ENCODE results near the gene JMJD1C. TPM values are rescaled to one million over a fixed set of nuclear protein-coding genes. Genes with fewer than 3 reads are reported as not detected.
"Not testable (repeated sequence)": the region's sequence is repeated elsewhere in the genome, so short reads cannot be mapped to it uniquely, and the experiment has no call there.

JMJD1C gene
- total RNA-seq, 1 experiment from 2014 or later, result 66.0 TPM

- no peak for DNase-seq (ENCODE audit: extremely low read depth, low read depth)
Measured at GRCh38 chr10:63199716-63200115, 266.1 kb downstream of the JMJD1C start.

DNA sequence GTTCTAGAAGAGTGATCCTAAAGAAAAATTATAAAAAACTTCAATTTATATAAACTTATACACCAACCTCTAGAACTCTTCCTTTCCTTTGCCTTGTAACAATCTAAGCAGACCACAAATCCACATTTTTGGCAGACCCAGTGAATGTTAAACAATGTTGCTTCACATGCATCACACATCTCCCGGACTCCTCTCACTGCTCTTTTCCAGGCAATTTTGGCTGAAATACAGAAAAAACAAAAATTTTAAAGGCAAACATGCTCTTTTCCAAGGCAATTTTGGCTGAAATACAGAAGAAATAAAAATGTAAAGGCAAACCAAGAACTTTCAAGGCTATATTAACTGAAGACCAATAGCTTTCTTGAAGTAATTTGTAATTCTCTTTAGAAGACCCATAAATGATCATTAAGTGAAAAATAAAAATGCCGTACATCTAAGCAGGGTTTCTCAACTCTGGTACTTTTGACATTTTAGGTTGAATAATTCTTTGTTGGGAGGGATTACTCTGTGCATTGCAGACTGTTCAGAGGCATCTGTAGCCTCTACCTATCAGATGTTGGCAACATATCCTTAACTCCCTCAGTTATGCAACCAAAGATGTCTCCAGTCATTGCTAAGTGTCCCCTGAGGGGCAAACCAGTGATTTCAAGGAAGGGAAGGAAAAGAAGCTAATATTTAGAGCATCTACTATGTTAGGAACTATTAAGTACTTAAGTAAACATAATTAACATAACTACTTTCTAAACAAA lies 268.3 kb downstream of the JMJD1C start:
- no peak for DNase-seq (ENCODE audit: extremely low read depth, low read depth)

GRCh38 chr10:63192826-63193225 lies 273.0 kb downstream of the JMJD1C start:
- no peak for DNase-seq (ENCODE audit: extremely low read depth, low read depth)

DNA sequence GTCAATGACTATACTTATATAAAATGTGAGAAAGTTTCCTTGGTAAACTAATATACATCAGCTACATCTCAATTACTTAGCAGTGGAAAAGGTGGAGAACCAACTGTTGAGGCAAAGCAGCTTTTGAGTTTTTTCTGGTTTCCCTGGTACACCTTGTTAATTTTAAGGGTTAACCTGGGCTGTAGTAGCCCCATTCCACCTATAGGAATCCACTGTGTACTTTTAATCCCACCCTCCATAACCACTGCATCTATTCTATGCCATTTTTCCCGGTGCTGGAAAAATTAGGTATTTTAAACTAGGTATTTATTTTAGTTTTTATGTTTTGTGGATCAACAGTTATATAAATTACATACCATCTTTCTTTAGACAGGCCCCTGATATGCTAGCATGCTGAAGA lies 290.2 kb downstream of the JMJD1C start:
- DNase-seq (ENCODE audit: extremely low read depth, low read depth), result no peak

GRCh38 chr10:63173468-63174232 lies 292.1 kb downstream of the JMJD1C start:
- no peak for DNase-seq (ENCODE audit: extremely low read depth, low read depth)

- no peak for DNase-seq (ENCODE audit: extremely low read depth, low read depth)
Measured at GRCh38 chr10:63171926-63172325, 293.9 kb downstream of the JMJD1C start.

- DNase-seq (ENCODE audit: extremely low read depth, low read depth), result no peak
Measured at GRCh38 chr10:63171255-63171855, 294.4 kb downstream of the JMJD1C start.

- no peak for DNase-seq (ENCODE audit: extremely low read depth, low read depth)
Measured at GRCh38 chr10:63169624-63170023, 296.2 kb downstream of the JMJD1C start.

- DNase-seq (ENCODE audit: extremely low read depth, low read depth), result no peak
Measured at GRCh38 chr10:63168821-63169462, 296.8 kb downstream of the JMJD1C start.

DNA sequence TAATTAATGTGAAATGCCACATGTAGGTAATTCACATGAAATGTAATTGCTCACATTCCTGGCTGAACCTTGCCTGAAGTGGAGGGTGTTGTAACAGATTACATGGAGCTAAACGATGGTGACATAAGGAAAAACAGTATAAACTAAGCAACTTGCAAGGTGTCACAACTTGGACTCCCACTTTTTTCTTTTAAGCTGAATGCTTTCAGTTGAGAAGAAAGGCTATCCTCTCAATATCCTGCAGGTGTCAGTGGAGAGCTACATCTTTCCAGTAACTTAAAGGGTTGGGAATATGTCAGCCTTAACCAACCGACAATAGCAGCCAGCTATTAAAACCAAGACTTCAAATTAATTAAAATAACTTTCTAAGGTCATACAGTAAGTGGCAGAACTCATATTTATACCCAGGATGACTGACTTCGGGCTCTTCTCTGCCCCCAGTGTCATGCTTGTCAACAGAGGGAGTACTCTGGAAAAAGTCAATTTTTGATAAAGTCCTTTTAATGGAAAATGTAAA lies 299.0 kb downstream of the JMJD1C start:
- peak; percentile 78 for DNase-seq (ENCODE audit: extremely low read depth, low read depth)

DNA sequence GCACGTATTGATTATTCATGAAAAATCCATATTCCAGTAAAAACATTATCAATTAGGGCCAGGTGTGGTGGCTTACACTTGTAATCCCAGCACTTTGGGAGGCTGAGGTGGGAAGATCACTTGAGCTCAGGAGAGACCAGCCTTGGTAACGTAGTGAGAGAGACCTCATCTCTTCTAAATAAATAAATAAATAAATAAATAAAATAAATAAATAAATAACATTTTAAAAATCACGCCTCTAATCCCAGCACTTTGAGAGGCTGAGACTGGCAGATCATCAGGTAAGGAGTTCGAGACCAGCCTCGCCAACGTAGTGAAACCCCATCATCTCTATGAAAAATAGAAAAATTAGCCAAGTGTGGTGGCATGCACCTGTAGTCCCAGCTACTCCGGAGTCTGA lies 300.5 kb downstream of the JMJD1C start:
- no peak for DNase-seq (ENCODE audit: extremely low read depth, low read depth)

DNA sequence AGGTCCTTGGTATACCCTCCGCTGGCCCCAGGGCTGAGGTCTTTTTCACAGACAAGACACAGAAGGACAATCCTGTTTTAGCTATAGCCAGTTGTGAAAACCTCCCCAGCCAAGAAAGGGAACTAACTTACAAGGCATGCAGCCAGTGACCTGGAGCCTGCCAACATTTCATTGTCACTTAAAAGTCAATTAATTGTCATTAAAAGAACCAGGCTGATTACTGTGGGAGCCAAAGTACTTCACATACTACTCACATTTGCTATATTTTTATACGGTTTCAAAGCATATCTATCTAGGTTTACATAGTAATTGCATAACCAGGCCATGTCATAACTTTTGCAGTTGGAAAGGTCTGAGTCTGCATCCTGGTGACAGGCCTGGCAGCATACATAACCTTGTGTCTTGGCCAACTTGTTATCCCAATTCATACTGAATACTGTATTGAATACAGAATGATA lies 301.6 kb downstream of the JMJD1C start:
- DNase-seq (ENCODE audit: extremely low read depth, low read depth), result no peak

DNA sequence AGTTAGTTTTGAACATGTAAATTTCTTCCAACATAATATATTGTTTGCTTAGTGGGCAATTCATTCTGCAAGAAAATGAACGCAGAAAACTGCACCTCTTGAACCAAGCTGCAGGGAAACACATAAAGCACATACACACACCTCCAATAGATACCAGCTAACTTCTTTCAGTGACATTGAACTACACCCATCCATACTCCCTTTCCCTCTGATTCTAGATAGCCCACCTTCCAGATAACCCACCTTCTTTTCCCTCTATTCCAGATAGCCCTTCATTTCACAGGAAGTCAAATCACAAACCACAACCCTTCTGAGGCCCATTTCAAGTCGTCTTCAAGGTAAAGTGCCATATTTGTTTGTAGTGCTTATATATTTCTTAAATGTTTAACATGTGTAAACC lies 304.2 kb downstream of the JMJD1C start:
- DNase-seq (ENCODE audit: extremely low read depth, low read depth), result no peak

DNA sequence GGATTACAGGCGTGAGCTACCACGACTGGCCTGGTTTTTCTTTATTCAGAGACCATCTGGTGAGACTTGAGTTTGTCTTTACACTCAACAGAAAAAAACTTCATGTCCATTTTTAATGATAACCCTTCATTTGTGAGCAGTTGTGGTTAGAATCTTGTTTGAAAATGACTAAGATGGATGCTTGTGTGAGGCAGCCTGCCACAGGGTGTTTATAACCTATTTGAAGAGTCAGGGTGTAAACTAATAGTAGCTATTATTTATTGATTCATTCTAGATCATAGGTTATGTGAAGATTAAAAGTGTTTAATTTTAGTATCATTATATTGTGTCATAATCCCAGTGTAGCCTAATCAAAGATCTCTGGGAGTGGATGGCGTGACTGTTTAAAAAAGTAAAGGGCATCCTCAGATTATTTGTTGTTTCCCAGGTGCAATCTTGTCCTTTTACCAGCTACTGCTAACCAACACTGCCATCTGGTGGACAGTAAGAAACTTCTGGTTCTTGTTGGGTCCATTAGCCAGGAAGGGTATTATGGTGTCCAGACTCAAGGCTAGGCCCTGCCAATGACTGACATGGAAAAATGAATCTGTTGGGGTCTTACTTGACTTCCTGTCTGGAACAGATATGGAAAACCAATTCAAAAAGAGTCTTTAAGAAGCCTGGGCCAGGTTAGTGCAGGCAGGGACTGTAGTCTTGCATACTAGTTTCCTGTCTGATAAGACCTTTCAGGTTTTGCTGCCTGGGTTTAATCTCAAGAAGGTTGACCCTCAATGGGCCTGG lies 307.7 kb downstream of the JMJD1C start:
- DNase-seq (ENCODE audit: extremely low read depth, low read depth), result peak; percentile 86

DNA sequence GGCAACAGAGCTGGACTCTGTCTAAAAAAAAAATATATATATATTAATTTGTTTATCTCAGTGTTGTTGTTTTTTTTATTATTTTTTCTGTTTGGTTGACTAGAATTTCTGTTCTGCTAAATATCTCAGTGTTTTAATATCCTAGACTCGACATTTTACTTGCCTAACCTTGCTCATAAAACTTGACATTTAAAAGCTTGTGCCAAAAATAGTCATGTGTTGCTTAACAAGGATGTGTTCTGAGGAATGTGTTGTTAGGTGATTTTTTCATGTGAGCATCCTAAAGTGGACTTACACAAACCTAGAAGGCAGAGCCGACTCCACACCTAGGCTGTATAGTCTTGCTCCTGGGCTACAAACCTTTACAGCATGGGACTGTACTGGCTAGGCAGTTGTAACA lies 309.5 kb downstream of the JMJD1C start:
- no peak for DNase-seq (ENCODE audit: extremely low read depth, low read depth)

- no peak for DNase-seq (ENCODE audit: extremely low read depth, low read depth)
Measured at GRCh38 chr10:63155388-63156020, 310.3 kb downstream of the JMJD1C start.

DNA sequence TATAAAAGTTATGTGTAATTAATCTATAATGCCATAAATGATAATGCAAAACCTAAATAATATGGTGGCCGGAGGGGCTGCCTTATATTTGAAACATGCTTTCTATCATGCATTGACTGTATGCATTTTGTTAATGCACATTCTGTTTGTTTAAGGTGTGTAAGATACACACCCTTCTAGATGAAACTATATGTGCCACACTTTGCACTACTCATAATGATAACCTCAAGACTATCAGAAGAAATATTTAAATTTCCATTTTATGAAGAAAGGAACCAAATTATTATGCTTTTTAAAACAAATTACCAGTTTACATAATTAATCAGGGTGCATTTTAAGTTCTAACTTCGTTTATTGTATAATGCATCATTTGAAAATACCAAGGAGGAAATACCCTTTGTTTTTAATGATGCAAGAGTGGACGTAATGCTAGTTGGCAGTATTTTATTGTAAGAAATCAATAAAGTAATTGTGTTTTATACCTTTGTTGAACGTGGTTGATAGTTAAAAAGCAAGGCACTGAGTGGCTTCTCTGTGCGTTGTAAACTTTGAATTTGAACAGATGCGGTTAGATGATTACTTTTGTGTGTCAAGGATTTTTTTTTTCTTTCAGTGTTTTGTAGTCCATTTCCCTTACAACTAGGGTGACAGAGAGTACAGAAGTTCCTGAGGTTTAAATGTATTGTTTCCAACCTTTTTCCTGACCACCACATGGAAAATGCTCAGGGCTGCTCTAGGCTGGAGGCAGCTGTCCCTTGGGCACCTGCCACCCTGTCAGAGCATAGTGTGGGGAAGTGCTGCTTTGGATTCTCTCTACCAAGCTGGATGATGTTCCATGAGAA lies 311.0 kb downstream of the JMJD1C start:
- no peak for DNase-seq (ENCODE audit: extremely low read depth, low read depth)

- not testable (repeated sequence) for DNase-seq (ENCODE audit: extremely low read depth, low read depth)
Measured at GRCh38 chr10:63153868-63154545, 311.8 kb downstream of the JMJD1C start.

Data from NCI-H460 (cell line).